NK-92 treated with Interleukin-12 subunit alpha and Interleukin-12 subunit beta, amount 100 ng/mL, for 24 hours (cell line): Measurements from ENCODE around the gene GPR45.

Experiments
- DNase-seq: peaks from one replicate; lab custom pipeline; 2025; lab: John Stamatoyannopoulos, UW

GPR45 gene

GRCh38 chr2:105254531-105255210 is 13.1 kb downstream of the GPR45 start:
- DNase-seq = no peak

DNA sequence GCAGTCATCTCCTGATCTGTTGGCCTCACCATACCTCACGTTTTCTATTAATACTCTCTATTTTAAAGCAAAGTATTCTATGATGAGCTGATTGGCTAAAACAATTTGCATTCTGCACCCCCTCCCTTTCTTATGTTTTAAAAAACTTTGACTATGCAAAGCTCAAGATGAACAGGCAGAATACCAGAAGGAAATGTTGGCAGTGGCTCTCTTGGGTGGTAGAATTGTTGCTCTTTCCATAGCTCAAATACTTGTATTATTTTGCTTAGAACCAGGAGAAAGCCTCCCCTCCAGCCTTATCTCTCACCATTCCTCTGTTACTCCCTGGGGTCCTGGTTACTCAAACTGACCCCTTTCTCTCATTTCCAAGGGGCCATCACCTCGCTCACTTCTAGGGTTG is 14.4 kb downstream of the GPR45 start:
- DNase-seq = no peak

DNA sequence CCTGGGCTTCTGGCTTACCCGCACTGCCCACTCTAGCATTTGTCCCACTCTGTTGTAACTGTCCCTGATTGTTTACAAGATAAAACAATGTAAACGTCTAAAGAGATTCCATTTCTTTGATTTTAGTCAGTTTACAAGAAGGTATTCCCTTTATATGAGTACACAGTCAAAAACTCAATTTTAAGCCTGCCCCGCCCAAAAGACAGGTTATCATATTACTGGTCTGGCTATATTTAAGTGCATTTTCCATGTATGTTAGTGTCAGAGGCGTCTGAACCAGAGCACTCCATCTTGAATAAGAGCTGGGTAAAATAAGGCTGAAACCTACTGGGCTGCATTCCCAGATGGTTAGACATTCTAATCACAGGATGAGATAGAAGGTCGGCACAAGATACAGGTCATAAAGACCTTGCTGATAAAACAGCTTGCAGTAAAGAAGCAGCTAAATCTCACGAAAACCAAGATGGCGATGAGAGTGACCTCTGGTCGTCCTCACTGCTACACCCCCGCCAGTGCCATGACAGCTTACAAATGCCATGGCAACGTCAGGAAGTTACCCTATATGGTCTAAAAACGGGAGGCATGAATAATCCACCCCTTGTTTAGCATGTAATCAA is 15.0 kb downstream of the GPR45 start:
- DNase-seq = no peak

DNA sequence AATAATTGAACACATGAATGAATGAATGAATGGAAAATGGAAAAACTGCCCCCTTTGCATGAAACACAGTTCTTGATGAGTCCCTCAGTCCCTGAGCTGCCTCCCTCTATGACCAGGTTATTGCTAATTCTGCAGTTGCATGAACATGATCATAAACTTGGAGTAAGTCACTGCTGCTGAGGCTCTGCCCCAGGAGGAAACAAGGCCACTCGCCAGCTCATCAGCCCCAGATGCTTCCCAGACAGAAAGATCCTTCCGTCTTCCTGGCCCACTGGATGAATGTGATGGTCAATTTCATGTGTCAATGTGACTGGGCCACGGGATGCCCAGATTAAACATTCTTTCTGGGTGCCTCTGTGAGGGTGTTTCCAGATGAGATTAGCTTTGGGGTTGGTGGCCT is 16.4 kb downstream of the GPR45 start:
- no peak for DNase-seq

DNA sequence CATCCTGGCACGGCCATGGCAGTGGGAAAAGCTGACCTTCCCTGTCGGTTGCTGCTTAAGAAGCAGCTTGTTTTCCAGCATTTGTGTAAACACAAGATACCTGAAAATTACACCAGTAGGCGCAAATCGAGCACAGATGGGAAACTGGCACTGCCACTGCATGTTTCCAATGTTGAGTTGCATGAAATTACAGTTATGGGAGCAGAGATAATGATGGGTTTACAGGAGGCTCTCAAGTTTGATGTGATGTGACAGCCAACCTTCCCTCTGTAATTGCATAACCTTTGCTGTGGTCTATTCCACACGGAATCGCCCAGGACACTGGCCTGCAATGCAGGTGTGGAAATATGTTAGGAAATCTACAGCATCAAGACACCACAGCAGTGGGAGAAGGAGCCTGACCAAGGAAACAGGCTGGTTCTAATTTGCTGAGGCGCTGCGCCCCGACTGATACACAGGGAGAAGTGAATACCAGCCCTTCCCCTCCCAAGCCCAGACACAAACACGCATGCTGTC is 17.4 kb downstream of the GPR45 start:
- DNase-seq = no peak

- no peak for DNase-seq
Measured at GRCh38 chr2:105261061-105261460, 19.5 kb downstream of the GPR45 start.

DNA sequence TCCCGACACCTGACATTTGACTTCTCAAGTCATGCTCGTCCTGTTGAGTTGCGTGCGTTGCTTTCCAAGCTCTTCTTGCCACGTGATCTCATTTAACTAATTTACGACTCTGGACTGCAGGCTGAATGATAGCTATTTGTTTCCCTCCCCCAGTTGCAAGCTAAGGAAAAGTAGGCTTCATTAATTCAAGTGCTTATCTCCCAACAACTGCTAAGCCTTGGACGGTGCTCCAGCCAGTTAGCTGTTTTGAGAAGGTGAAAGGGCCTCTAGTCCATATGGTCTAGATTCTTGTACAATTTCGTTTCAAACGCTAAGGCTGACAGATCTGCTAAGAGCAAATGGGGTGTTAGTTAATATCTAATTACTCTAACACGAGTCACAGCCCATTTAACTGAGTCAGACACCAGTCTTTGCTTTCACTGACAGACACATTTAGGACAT is 21.1 kb downstream of the GPR45 start:
- DNase-seq = no peak

GRCh38 chr2:105269426-105269825 is 27.9 kb downstream of the GPR45 start:
- DNase-seq = no peak

DNA sequence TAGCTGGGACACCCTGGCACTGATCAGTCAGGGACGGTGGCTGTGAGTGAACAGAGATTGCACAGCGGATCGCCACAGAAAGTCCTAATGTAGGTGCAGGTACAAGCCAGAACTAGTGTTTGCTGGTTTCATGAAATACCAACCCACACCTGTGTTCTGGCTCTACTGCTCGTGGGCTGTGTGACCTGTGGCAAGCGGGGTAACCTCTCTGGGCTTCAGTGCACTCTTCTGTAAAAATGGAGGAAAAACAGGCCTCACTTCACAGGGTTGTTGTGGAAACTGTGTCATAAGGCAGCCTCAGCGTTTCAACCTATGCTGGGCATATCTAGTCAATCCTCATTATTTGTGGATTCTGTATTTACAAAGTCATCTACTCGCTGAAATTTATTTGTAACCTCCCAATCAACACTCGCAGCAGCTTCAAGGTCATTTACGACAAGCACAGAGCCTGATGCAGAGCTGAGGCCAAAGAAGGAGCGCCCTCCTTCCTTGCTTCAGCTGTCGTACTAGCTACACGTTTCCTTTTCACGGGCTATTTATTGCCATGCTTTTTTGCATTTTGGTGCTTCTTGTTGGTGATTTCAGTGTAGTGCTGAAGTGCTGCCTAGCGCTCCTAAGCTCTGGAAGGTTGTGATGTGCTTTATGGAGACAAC is 30.0 kb downstream of the GPR45 start:
- no peak for DNase-seq

DNA sequence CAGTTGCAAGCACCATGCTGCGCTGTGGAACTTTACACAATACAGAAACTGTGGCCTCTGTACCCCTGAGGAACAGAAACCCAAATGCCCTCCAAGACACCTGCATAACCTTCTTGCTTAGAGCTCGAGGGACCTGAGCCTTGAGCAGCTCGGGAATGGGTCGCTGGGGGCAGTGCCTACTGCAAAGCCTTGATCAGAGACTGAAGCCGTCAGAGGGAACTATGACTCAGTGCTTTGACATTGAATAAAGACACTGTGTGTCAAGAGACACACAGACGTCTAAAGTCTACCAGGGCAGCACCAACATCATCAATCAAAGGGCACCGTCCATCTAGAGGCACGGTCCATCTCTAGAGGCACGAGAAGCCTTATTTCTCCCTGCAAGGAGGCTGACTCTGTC is 30.6 kb downstream of the GPR45 start:
- no peak for DNase-seq

DNA sequence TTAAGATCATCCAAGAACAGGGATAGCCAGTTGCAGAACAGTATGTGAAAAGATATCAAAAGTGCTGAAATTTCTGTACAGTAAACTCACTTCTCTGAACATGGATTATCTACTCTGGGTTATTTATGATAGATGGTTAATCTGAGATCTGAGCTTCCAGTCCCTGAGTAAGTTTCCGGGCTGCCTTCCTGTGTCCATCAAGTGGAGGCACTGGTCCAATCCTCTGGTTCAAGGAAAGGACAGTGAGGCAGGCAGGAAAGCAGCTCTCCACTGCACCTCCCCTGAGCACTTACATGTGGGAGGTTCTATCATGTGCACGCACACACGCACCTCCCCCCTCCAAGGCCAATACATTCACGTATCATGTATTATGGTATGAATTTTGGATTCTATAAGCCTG is 32.5 kb downstream of the GPR45 start:
- DNase-seq = no peak

DNA sequence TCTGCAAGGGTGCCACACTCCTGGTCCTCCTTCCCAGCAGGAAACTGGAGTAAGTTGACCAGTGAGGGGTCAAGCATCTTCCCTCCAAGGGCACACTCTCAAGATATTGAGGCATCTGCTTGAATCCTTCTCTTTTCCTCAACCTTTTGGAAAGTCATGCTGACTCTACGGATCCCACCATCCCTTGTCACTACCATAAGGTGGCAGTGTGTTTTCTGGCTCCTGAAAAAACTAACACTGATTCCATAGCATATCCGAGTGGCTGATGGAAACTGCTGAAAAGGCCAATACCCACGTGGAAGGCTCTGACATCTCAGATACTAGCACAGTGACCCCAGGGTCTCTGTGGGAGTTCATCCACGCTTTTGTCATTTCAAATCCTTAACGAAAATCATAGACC is 37.1 kb downstream of the GPR45 start:
- DNase-seq = no peak

DNA sequence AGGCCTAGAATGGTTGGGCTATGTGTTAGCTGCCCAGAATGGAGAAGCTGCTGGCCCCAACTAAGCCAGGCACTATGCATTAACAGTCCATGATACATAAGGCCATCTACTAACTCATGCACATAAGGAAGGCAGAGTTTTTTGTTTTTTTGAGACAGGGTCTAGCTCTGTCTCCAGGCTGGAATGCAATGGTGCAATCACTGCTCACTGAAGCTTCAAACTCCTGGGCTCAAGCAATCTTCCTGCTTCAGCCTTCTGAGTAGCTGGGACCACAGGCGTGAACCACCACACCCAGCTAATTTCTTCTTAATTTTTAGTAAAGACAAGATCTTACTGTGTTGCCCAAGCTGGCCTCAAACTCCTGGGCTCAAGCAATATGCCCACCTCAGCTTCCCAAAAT is 37.6 kb downstream of the GPR45 start:
- DNase-seq = no peak

GRCh38 chr2:105280281-105280680 is 38.7 kb downstream of the GPR45 start:
- DNase-seq = no peak

DNA sequence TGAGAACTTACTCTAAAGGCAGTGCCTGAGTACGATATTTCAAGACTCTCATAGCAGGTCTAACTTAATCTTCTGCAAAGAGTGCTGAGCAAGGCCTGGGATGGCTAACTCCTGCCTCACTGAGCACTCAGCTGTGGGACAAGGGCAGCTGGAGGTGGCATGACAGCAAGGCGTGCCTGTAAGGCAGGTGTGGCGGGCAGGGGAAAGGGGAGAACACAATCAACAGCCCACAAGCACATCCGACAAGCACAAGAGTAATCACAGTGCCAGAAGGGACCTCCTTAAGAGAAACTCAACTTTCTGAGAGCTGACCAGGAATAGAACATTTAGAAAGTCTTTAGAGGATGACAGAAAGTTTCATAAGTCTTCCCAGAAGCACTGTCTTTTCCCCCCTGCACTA is 42.0 kb downstream of the GPR45 start:
- DNase-seq = no peak

DNA sequence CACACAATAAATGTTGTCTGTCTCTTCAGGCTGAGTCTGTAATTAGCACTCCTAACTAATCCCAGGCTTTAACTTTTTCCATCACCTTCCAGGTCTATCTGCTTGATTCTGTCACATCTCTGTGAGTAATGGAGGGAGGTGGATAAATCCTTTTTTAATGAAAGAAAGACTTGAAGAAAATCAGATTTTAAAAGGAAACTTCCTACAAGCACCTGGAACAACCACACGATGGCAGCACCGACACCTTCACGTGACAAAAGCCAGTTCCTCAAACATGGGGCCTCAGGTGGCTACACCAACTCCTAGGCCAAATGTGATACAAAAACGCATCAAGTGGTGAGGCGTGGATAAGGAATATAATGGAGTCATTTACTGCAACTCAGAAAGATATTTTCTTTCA is 46.1 kb downstream of the GPR45 start:
- DNase-seq = no peak

DNA sequence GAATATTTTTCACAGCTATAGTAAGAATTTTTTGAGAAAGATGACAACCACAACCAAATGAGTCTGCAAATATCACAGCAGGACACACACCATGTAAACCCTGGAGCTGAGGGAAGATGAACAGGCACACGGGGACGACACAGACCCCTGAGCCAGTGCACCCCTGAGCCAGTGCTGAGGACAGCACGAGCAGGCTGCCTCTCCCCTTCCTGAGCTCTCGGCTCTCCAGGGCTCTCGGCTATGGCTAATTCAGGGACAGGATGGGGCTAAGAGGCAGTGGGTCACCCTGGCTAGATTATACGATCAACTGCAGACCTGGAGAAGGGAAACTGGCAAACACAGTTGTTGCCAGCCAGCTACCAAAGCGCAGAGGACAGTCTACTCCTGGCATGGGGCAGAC is 46.6 kb downstream of the GPR45 start:
- no peak for DNase-seq

DNA sequence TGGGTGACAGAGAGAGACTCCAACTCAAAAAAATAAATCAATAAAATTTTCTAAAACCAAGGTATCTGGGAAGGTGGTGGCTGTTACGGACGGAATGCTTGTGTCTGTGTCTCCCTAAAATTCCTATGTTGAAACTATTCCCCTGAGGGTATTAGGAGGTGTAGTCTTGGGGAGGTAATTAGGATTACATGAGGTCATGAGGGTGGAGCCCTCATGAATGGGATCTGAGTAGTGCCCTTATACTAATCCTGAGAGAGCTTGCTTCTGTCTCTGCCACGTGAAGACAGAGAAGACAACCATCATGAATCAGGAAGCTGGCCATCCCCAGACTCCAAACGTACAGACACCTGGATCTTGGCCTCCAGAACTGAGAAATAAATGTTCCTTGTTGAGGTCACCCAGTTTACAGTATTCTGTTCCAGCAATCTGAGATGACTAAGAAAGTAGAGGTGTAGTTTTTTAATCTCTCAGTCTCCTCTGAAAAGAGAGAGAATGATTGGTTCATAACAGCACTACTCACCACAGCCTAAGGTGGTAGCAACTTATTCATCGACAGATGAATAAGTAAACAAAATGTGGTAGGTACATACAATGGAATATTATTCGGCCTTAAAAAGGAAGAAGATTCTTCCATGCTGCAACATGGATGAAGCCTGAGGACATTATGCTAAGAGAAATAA is 49.6 kb downstream of the GPR45 start:
- no peak for DNase-seq

GRCh38 chr2:105291981-105292380 is 50.4 kb downstream of the GPR45 start:
- no peak for DNase-seq
